Tibial nerve (tissue), 4 donors: Measurements from ENCODE around the gene ASPM. TPM values are rescaled to one million over a fixed set of nuclear protein-coding genes. Genes with fewer than 3 reads are reported as not detected.
A peak's percentile ranks its signal among the peaks of the same experiment; 100 is the strongest.

ENCODE experiments used
- DNase-seq, 2 donors: peaks; one replicate each; pipeline ENCODE4 v3.0.0-alpha.2; 2019; ENCODE audit warnings: low spot score in 2 of 2
- H3K27ac ChIP-seq, 4 donors: fragments of 200-600 bp; sonication (generic) in 3 of 4; one replicate each; pipeline ENCODE4 v1.5.1; 2017 to 2019; ENCODE audit warnings: mild to moderate bottlenecking in 1 of 4
- H3K27me3 ChIP-seq, 2 donors: fragments of 200-600 bp; sonication (generic) in 1 of 2; one replicate each; pipeline versions ENCODE4 v1.5.1 to v1.6.0; 2017 to 2019
- H3K36me3 ChIP-seq, 3 donors: fragments of 200-600 bp; sonication (generic); one replicate each; pipeline ENCODE4 v1.5.1; 2018 to 2019
- H3K4me1 ChIP-seq, 4 donors: fragments of 200-600 bp; sonication (generic) in 3 of 4; one replicate each; pipeline ENCODE4 v1.5.1; 2017 to 2019
- H3K4me3 ChIP-seq, 4 donors: fragments of 200-600 bp; sonication (generic) in 3 of 4; one replicate each; pipeline ENCODE4 v1.5.1; 2017 to 2019; ENCODE audit warnings: mild to moderate bottlenecking in 1 of 4, moderate library complexity in 1 of 4
- H3K9me3 ChIP-seq, 4 donors: fragments of 200-600 bp; sonication (generic) in 3 of 4; one replicate each; pipeline ENCODE4 v1.5.1; 2017 to 2019
- EP300 ChIP-seq, 2 donors: sonication (generic); formaldehyde crosslinking; IDR thresholded peaks; one replicate each; pipeline ENCODE4 v1.6.1; 2017; ENCODE audit warnings: antibody characterized with exemption in 2 of 2, mild to moderate bottlenecking in 1 of 2
- POLR2A ChIP-seq, 2 donors: fragments of 450-650 bp; IDR thresholded peaks; one replicate each; pipeline ENCODE4 v1.6.1; 2017; ENCODE audit warnings: antibody characterized with exemption in 2 of 2, mild to moderate bottlenecking in 2 of 2, moderate library complexity in 2 of 2
- WGBS, 2 donors: methylation state at CpG; one replicate each; pipeline ENCODE4 v1.1.5; 2018; 5-methylcytosine and 5-hydroxymethylcytosine counted together
- total RNA-seq, 4 donors: library from RNA; depleted of rRNA; stranded (reverse); fragments of >200 nt; gene quantifications; one replicate each; pipeline ENCODE4 v1.1.0, GENCODE V29; 2016
- TF ChIP-seq, protein P1 (sequence below), 5 experiments: fragments of 200-600 bp in 3 of 5; fragments of 450-650 bp in 2 of 5; sonication (generic) in 3 of 5; IDR thresholded peaks; one replicate each; pipeline ENCODE4 v1.5.1; 2016 to 2019; ENCODE audit warnings: antibody characterized with exemption in 5 of 5, mild to moderate bottlenecking in 3 of 5, moderate library complexity in 2 of 5

ASPM gene
- total RNA-seq, 4 donors from 2014 or later = 0.22 to 0.60 (median 0.59) TPM; not detected in 1

DNA sequence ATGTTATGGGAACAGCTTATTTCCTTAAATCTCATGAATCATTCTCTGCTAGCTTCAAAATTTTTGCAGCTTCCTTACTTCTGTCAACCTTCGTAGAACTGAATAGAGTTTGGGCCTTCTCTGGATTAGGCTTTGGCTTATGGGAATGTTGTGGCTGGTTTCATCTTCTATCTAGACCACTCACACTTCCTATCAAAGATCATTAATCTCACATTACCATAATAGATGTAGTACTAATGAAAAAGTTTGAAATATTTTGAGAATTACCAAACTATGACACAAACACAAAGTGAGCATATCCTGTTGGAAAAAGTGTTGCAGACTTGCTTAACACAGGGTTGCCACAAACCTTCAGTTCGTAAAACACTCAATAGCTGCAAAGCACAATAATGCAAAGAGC is 30.3 kb downstream of the ASPM start:
- H3K4me1 ChIP-seq = no peaks in the 10 kb centered on the region
- TF ChIP-seq EP300 (IDR thresholded peaks at IDR 0.05) = no peak
- TF ChIP-seq, protein P1, sequence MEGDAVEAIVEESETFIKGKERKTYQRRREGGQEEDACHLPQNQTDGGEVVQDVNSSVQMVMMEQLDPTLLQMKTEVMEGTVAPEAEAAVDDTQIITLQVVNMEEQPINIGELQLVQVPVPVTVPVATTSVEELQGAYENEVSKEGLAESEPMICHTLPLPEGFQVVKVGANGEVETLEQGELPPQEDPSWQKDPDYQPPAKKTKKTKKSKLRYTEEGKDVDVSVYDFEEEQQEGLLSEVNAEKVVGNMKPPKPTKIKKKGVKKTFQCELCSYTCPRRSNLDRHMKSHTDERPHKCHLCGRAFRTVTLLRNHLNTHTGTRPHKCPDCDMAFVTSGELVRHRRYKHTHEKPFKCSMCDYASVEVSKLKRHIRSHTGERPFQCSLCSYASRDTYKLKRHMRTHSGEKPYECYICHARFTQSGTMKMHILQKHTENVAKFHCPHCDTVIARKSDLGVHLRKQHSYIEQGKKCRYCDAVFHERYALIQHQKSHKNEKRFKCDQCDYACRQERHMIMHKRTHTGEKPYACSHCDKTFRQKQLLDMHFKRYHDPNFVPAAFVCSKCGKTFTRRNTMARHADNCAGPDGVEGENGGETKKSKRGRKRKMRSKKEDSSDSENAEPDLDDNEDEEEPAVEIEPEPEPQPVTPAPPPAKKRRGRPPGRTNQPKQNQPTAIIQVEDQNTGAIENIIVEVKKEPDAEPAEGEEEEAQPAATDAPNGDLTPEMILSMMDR (IDR thresholded peaks at IDR 0.05) = no peak
- no peak for TF ChIP-seq POLR2A (IDR thresholded peaks at IDR 0.05)
- 92 to 96% methylated on average over 2 of the region's 2 CpGs for WGBS, 2 donors
- no peaks in the 10 kb centered on the region for H3K36me3 ChIP-seq
- no peak overlapping the region for H3K27ac ChIP-seq
- no peak overlapping the region for H3K4me3 ChIP-seq
- no peak for DNase-seq
- no peaks in the 10 kb centered on the region for H3K9me3 ChIP-seq
- no peaks in the 10 kb centered on the region for H3K27me3 ChIP-seq

DNA sequence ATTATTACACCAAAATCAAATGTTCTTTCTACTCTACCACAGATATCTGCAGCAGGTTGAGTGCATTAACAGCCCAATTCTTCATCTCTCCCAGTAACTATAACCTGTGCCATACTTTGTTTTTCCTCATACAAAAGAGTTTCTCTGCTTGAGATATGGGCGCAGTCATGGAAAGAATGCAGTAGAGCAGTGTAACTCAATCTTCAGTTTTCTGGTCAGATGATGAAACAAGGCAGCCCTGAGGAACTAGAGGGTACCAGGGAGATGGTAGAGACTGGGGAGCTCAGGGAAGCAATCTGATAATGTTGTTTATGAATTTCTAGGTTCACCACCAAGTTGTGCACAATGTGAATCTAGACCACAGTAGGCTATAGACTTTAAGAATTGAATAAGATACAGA is 39.6 kb downstream of the ASPM start:
- Histone ChIP-seq H3K27ac (no peak overlapping the region), H3K9me3 (no peaks in the 10 kb centered on the region), H3K4me3 (no peak overlapping the region), H3K4me1 (no peaks in the 10 kb centered on the region), H3K27me3 (no peaks in the 10 kb centered on the region), H3K36me3 (no peaks in the 10 kb centered on the region)
- TF ChIP-seq EP300 (IDR thresholded peaks at IDR 0.05) = no peak
- TF ChIP-seq, protein P1 (IDR thresholded peaks at IDR 0.05) = no peak
- TF ChIP-seq POLR2A (IDR thresholded peaks at IDR 0.05) = no peak
- no peak for DNase-seq
- WGBS, 2 donors = 95 to 100% methylated on average over 1 of the region's 1 CpG

DNA sequence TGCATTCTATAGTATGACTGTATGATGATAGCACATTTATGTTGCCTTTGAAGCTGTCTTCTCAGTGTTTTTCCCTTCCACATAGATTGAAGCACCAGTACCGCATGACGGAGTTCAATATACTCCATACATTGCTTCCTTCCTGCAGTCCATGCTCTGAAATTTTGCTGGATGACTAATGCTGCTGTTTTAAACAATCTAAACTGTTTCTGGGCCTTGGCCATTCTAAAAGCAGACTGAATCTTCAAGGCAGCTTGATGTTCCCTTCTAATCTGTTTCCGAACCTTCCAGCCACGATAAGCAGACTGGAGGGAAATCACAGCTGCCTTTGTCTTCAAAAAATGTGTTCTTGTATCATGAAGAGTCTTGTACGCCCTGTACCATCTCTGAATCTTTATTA is 43.2 kb downstream of the ASPM start:
- Histone ChIP-seq H3K27ac (no peak overlapping the region), H3K36me3 (no peaks in the 10 kb centered on the region), H3K4me1 (no peaks in the 10 kb centered on the region), H3K4me3 (no peak overlapping the region), H3K9me3 (no peaks in the 10 kb centered on the region), H3K27me3 (no peaks in the 10 kb centered on the region)
- 59 to 61% methylated on average over 5 of the region's 5 CpGs for WGBS, 2 donors
- DNase-seq = no peak
- TF ChIP-seq, protein P1 (IDR thresholded peaks at IDR 0.05) = no peak
- TF ChIP-seq EP300 (IDR thresholded peaks at IDR 0.05) (no peak), POLR2A (IDR thresholded peaks at IDR 0.05) (no peak)

DNA sequence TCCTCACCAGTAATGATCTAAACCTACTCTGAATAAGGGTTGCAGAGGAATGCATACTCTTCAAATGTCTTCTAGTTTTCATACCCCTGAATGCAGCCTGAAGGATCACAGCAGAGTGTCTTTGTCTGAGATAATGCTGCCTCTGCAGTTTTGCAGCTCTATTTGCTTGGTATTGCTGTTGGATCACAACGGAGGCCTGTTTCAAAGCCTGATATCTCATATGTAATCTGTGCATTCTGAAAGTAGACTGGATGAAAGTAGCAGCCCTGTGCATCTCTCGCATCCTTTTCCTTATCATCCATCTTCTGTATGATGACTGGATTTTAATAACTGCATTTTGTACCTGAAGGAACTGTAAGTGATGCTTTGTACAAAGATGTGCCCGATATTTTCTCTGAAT is 44.5 kb downstream of the ASPM start:
- 71 to 76% methylated on average over 3 of the region's 3 CpGs for WGBS, 2 donors
- TF ChIP-seq, protein P1 (IDR thresholded peaks at IDR 0.05) = no peak
- TF ChIP-seq EP300 (IDR thresholded peaks at IDR 0.05) (no peak), POLR2A (IDR thresholded peaks at IDR 0.05) (no peak)
- H3K36me3 ChIP-seq = no peaks in the 10 kb centered on the region
- no peak overlapping the region for H3K4me3 ChIP-seq
- no peaks in the 10 kb centered on the region for H3K27me3 ChIP-seq
- no peaks in the 10 kb centered on the region for H3K9me3 ChIP-seq
- DNase-seq = no peak
- H3K27ac ChIP-seq = no peak overlapping the region
- H3K4me1 ChIP-seq = no peaks in the 10 kb centered on the region

DNA sequence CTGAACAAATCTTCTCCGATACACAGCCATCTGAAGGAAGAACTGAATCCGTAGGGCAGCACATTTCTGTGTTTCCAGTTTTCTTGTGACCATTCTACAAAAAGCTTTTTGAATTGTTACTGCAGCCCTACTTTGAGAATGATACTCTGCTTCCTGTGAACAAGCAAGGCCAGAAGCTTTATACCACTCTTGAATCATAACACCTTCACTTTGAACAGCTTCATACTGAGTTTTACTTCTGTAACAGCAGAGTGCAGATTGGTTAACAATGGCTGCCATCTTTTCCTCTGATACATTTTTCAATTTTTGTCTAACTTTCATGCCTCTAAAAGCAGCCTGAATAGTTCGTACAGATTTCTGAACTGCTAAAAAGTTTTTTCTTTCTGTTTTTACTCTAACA is 45.8 kb downstream of the ASPM start:
- DNase-seq = no peak
- Histone ChIP-seq H3K4me3 (no peak overlapping the region), H3K9me3 (no peaks in the 10 kb centered on the region), H3K36me3 (no peaks in the 10 kb centered on the region), H3K27me3 (no peaks in the 10 kb centered on the region), H3K27ac (peak overlapping the region in 1 of 4 donors; percentile 44), H3K4me1 (no peaks in the 10 kb centered on the region)
- TF ChIP-seq EP300 (IDR thresholded peaks at IDR 0.05) = no peak
- TF ChIP-seq, protein P1 (IDR thresholded peaks at IDR 0.05) = no peak
- WGBS, 2 donors = 54 to 78% methylated on average over 3 of the region's 3 CpGs
